IMR-90 (cell line): ENCODE data around the gene ANKRD33B. TPM values are rescaled to one million over a fixed set of nuclear protein-coding genes. Genes with fewer than 3 reads are reported as not detected.

Experiments
- ATAC-seq: fragments of 200-7000 bp; cut with Tn5 transposase; 2 replicates; pipeline ENCODE4 v1.9.1; 2020; ENCODE audit warnings: low read depth, mild to moderate bottlenecking, moderate library complexity
- BruUV-seq: library from RNA; stranded (reverse); fragments of 400-500 nt; replicated peaks from 2 replicates; lab custom pipeline; 2021; lab: Mats Ljungman, UMichigan
- CTCF ChIA-PET: fragments of 300-600 bp; formaldehyde crosslinking; extraction: SDS; loops from one replicate; lab custom pipeline; 2021; ENCODE audit warnings: antibody characterized with exemption; lab: Yijun Ruan, JAX
- POLR2A ChIA-PET: fragments of 300-600 bp; sonication (Branson Sonifier 250); formaldehyde crosslinking; loops from one replicate; lab custom pipeline; 2022; ENCODE audit warnings: antibody characterized with exemption; ENCODE audit not compliant: unreplicated experiment; lab: Charles Lee
- DNase-seq: peaks from one replicate; pipeline ENCODE4 v3.0.0; 2013
- H2AFZ ChIP-seq: replicated peaks from 2 replicates; pipeline ENCODE3; 2013; ENCODE audit warnings: low read length, mild to moderate bottlenecking; ENCODE audit not compliant: poor library complexity
- H2AK5ac ChIP-seq: 2 replicates; pipeline ENCODE4 v1.6.1; 2013; ENCODE audit warnings: low read depth, low read length, inconsistent platforms
- H2AK9ac ChIP-seq: replicated peaks from 2 replicates; pipeline ENCODE3; 2013; ENCODE audit warnings: mild to moderate bottlenecking, low read depth, low read length, moderate library complexity; ENCODE audit not compliant: poor library complexity
- H2BK120ac ChIP-seq: 2 replicates; pipeline ENCODE4 v1.6.1; 2013; ENCODE audit warnings: low read depth, low read length, inconsistent platforms
- H2BK15ac ChIP-seq: 3 replicates; pipeline ENCODE4 v1.6.1; 2013; ENCODE audit warnings: low read depth, low read length, inconsistent platforms
- H2BK20ac ChIP-seq: 2 replicates; pipeline ENCODE4 v1.6.1; 2013; ENCODE audit warnings: low read depth, mild to moderate bottlenecking, inconsistent platforms, low read length, moderate library complexity
- H2BK5ac ChIP-seq: 2 replicates; pipeline ENCODE4 v1.6.1; 2013; ENCODE audit warnings: mild to moderate bottlenecking, low read depth, low read length, inconsistent platforms; ENCODE audit not compliant: poor library complexity, severe bottlenecking
- H3K14ac ChIP-seq: replicated peaks from 2 replicates; pipeline ENCODE4 v1.6.1; 2013; ENCODE audit warnings: low read depth, low read length, inconsistent platforms
- H3K18ac ChIP-seq: 2 replicates; pipeline ENCODE4 v1.6.1; 2013; ENCODE audit warnings: low read depth, low read length, control low read depth
- H3K23ac ChIP-seq: 2 replicates; pipeline ENCODE4 v1.6.1; 2013; ENCODE audit warnings: low read depth, low read length, inconsistent platforms
- H3K27ac ChIP-seq: 2 replicates; pipeline ENCODE4 v1.5.1; 2013; ENCODE audit warnings: mild to moderate bottlenecking, control low read depth, low read length; ENCODE audit not compliant: insufficient read depth
- H3K27me3 ChIP-seq: 2 replicates; pipeline ENCODE4 v1.6.1; 2013; ENCODE audit warnings: low read length; ENCODE audit not compliant: control insufficient read depth, insufficient read depth
- H3K36me3 ChIP-seq: 2 replicates; pipeline ENCODE4 v1.6.1; 2013; ENCODE audit warnings: low read length, mixed read lengths; ENCODE audit not compliant: control insufficient read depth, insufficient read depth
- H3K4ac ChIP-seq: 2 replicates; pipeline ENCODE4 v1.6.1; 2013; ENCODE audit warnings: low read depth, low read length, inconsistent platforms
- H3K4me1 ChIP-seq: 2 replicates; pipeline ENCODE4 v1.6.1; 2013; ENCODE audit warnings: low read length, mixed read lengths; ENCODE audit not compliant: control insufficient read depth, insufficient read depth
- H3K4me2 ChIP-seq: 2 replicates; pipeline ENCODE4 v1.6.1; 2013; ENCODE audit warnings: low read depth, mild to moderate bottlenecking, control low read depth, low read length, moderate library complexity
- H3K4me3 ChIP-seq: 2 replicates; pipeline ENCODE4 v1.5.1; 2013; ENCODE audit warnings: low read depth, mild to moderate bottlenecking, control low read depth, low read length, moderate library complexity; ENCODE audit not compliant: insufficient read depth
- H3K56ac ChIP-seq: 2 replicates; pipeline ENCODE4 v1.6.1; 2013; ENCODE audit warnings: low read length, inconsistent platforms; ENCODE audit not compliant: insufficient read depth; ENCODE audit errors: extremely low read depth
- H3K79me1 ChIP-seq, 2 experiments: 2 replicates each; pipeline ENCODE4 v1.6.1; 2013; ENCODE audit warnings: low read length in 2 of 2, inconsistent platforms in 1 of 2, low read depth in 1 of 2
- H3K9ac ChIP-seq: 2 replicates; pipeline ENCODE4 v1.6.1; 2013; ENCODE audit warnings: low read depth, low read length, control low read depth
- H3K9me1 ChIP-seq: 2 replicates; pipeline ENCODE4 v1.6.1; 2013; ENCODE audit warnings: low read length, inconsistent platforms; ENCODE audit not compliant: insufficient read depth
- H3K9me3 ChIP-seq: 2 replicates; pipeline ENCODE4 v1.6.1; 2013; ENCODE audit warnings: low read length; ENCODE audit not compliant: control insufficient read depth, insufficient read depth
- H4K20me1 ChIP-seq: 2 replicates; pipeline ENCODE4 v1.6.1; 2013; ENCODE audit warnings: low read length, inconsistent platforms; ENCODE audit not compliant: insufficient read depth
- H4K5ac ChIP-seq: 2 replicates; pipeline ENCODE4 v1.6.1; 2013; ENCODE audit warnings: mild to moderate bottlenecking, low read depth, low read length, control low read depth
- H4K8ac ChIP-seq, 2 experiments: 2 replicates each; pipeline ENCODE4 v1.6.1; 2013; ENCODE audit warnings: low read depth in 2 of 2, low read length in 2 of 2, control low read depth in 1 of 2, inconsistent platforms in 1 of 2
- H4K91ac ChIP-seq: 2 replicates; pipeline ENCODE4 v1.6.1; 2013; ENCODE audit warnings: low read depth, low read length, inconsistent platforms; ENCODE audit not compliant: insufficient read depth
- BHLHE40 ChIP-seq: fragments of 150-350 bp; IDR thresholded peaks from 2 replicates; pipeline ENCODE4 v1.6.1; 2016; ENCODE audit warnings: mild to moderate bottlenecking, low read depth, low read length
- CEBPB ChIP-seq: IDR thresholded peaks from 2 replicates; pipeline ENCODE4 v1.6.1; 2012; ENCODE audit warnings: low read depth, low read length, improper control_type of control experiment
- CHD1 ChIP-seq: IDR thresholded peaks from 2 replicates; pipeline ENCODE4 v1.6.1; 2012; ENCODE audit warnings: low read depth, low read length, improper control_type of control experiment
- CTCF ChIP-seq: conservative IDR thresholded peaks from 2 replicates; pipeline ENCODE4 v1.5.1; 2012; ENCODE audit warnings: mild to moderate bottlenecking, low read depth, low read length, improper control_type of control experiment
- ELK1 ChIP-seq: fragments of 150-350 bp; IDR thresholded peaks from 2 replicates; pipeline ENCODE4 v1.6.1; 2016; ENCODE audit warnings: low read depth, mild to moderate bottlenecking, low read length, moderate library complexity, borderline replicate concordance
- FOS ChIP-seq: fragments of 150-350 bp; IDR thresholded peaks from 2 replicates; pipeline ENCODE4 v1.6.1; 2016; ENCODE audit warnings: low read depth, low read length
- MAFK ChIP-seq: IDR thresholded peaks from 2 replicates; pipeline ENCODE4 v1.6.1; 2012; ENCODE audit warnings: low read depth, low read length, improper control_type of control experiment
- MAZ ChIP-seq: IDR thresholded peaks from 2 replicates; pipeline ENCODE4 v1.6.1; 2012; ENCODE audit warnings: low read depth, mild to moderate bottlenecking, low read length, improper control_type of control experiment, moderate library complexity, borderline replicate concordance
- MXI1 ChIP-seq: IDR thresholded peaks from 2 replicates; pipeline ENCODE4 v1.6.1; 2012; ENCODE audit warnings: low read depth, mild to moderate bottlenecking, low read length, moderate library complexity, borderline replicate concordance
- NFE2L2 ChIP-seq: fragments of 150-350 bp; IDR thresholded peaks from 2 replicates; pipeline ENCODE4 v1.6.1; 2016; ENCODE audit warnings: low read depth, mild to moderate bottlenecking, low read length
- POLR2A ChIP-seq: IDR thresholded peaks from 2 replicates; pipeline ENCODE4 v1.6.1; 2012; ENCODE audit warnings: mild to moderate bottlenecking, low read depth, low read length
- RAD21 ChIP-seq: IDR thresholded peaks from 2 replicates; pipeline ENCODE4 v1.6.1; 2012; ENCODE audit warnings: low read length, improper control_type of control experiment
- RCOR1 ChIP-seq: IDR thresholded peaks from 2 replicates; pipeline ENCODE4 v1.6.1; 2012; ENCODE audit warnings: mild to moderate bottlenecking, low read length, improper control_type of control experiment; ENCODE audit not compliant: insufficient replicate concordance
- RFX5 ChIP-seq: IDR thresholded peaks from 2 replicates; pipeline ENCODE4 v1.8.0; 2012; ENCODE audit warnings: low read depth, mild to moderate bottlenecking, low read length, moderate library complexity
- SMC3 ChIP-seq: fragments of 150-350 bp; IDR thresholded peaks from 2 replicates; pipeline ENCODE4 v1.6.1; 2016; ENCODE audit warnings: low read depth, mild to moderate bottlenecking, antibody characterized with exemption, low read length, moderate library complexity
- USF2 ChIP-seq: fragments of 150-350 bp; IDR thresholded peaks from 2 replicates; pipeline ENCODE4 v1.6.1; 2017; ENCODE audit warnings: mild to moderate bottlenecking, antibody characterized with exemption, low read length, low read depth
- WGBS, 2 experiments: methylation state at CpG; one replicate each; pipeline versions ENCODE4 v1.1.5 to v1.1.7; 2013; ENCODE audit warnings: missing lambda C conversion rate in 2 of 2; ENCODE audit not compliant: insufficient read length in 1 of 2; ENCODE audit errors: extremely low coverage in 2 of 2; 5-methylcytosine and 5-hydroxymethylcytosine counted together
- dilution Hi-C: fragments of 300-500 bp; cut with HindIII; formaldehyde crosslinking; loops from one replicate; pipeline ENCODE4 v1.14.3; 2018; ENCODE audit warnings: low sequenced_read_pairs; ENCODE audit not compliant: unreplicated experiment
- in situ Hi-C: fragments of 300-500 bp; cut with MboI; formaldehyde crosslinking; loops from 3 replicates; pipeline ENCODE4 v1.14.3; 2019; ENCODE audit warnings: low sequenced_read_pairs, inconsistent platforms, mixed read lengths
- intact Hi-C: fragments of 100-400 bp; cut with micrococcal nuclease; formaldehyde crosslinking; loops from 2 replicates; pipeline ENCODE4 v1.10.0; 2022
- polyA plus RNA-seq, 3 experiments: library from polyadenylated mRNA; depleted of rRNA; stranded (reverse); fragments of >200 nt; gene quantifications; 2 replicates each; pipeline ENCODE4 v1.2.3, GENCODE V29; 2012; ENCODE audit warnings: low replicate concordance in 1 of 3
- total RNA-seq: library from RNA; depleted of rRNA; stranded (reverse); fragments of >200 nt; gene quantifications from 2 replicates; pipeline ENCODE4 v1.2.3, GENCODE V29; 2012

Gene ANKRD33B
- total and polyA plus RNA-seq, 2 of the 4 experiments (the other 2 are of a cell fraction) = 2.5 to 3.3 TPM

- CTCF ChIA-PET = no interaction called here
- no peak overlapping the region for H2AK9ac ChIP-seq
- H3K56ac ChIP-seq = no peak overlapping the region
- H4K5ac ChIP-seq = no peak overlapping the region
- peaks cover 5% of the 10 kb centered on the region; the same call in 1 of the 2 replicates for H3K9me1 ChIP-seq
- no peak for DNase-seq
- POLR2A ChIA-PET = no interaction called here
- H3K4me1 ChIP-seq = no peaks in the 10 kb centered on the region
- no peak overlapping the region for H2AK5ac ChIP-seq
- no TSS peak for BruUV-seq
- H3K9me3 ChIP-seq = peaks cover 7% of the 10 kb centered on the region
- H2BK5ac ChIP-seq = no peak overlapping the region
- H4K91ac ChIP-seq = no peak overlapping the region
- dilution Hi-C loops = no loop called here
- no peak overlapping the region for H4K8ac ChIP-seq
- H2BK15ac ChIP-seq = no peak overlapping the region
- H3K4ac ChIP-seq = no peak overlapping the region
- peaks cover 2% of the 10 kb centered on the region for H3K27me3 ChIP-seq
- no peak overlapping the region for H3K18ac ChIP-seq
- TF ChIP-seq SMC3 = no peak
- no peak for TF ChIP-seq USF2
- no peak for TF ChIP-seq BHLHE40
- TF ChIP-seq MXI1 = no peak
- TF ChIP-seq MAFK = no peak
- TF ChIP-seq RCOR1 = no peak
- no peak for TF ChIP-seq CTCF
- no peak for TF ChIP-seq RFX5
- no peak for TF ChIP-seq CEBPB
- no peak for TF ChIP-seq NFE2L2
- TF ChIP-seq RAD21 = no peak
- no peak for TF ChIP-seq CHD1
- no peak for TF ChIP-seq FOS
- TF ChIP-seq POLR2A = no peak
- TF ChIP-seq ELK1 = no peak
- TF ChIP-seq MAZ = no peak
- H3K14ac ChIP-seq = no peak overlapping the region
- WGBS, 2 experiments = 40% methylated on average over 1 of the region's 8 CpGs; no CpG with 5 or more reads in 1 of the 2 experiments
- intact Hi-C loops = no loop called here
- no peak overlapping the region for H3K4me2 ChIP-seq
- no peak overlapping the region for H2AFZ ChIP-seq
- no peak overlapping the region for H3K27ac ChIP-seq
- H3K23ac ChIP-seq = no peak overlapping the region
- H3K79me1 ChIP-seq = no peaks in the 10 kb centered on the region; a peak in 1 of 4 replicates
- no peak overlapping the region for H2BK20ac ChIP-seq
- H3K4me3 ChIP-seq = no peak overlapping the region
- no peak for ATAC-seq
- no peak overlapping the region for H2BK120ac ChIP-seq
- H4K20me1 ChIP-seq = no peaks in the 10 kb centered on the region
- peaks cover 9% of the 10 kb centered on the region for H3K36me3 ChIP-seq
- H3K9ac ChIP-seq = no peak overlapping the region
- in situ Hi-C loops = no loop called here
Observed at GRCh38 chr5:10673017-10673389, 109.1 kb downstream of the ANKRD33B start.
